ENCODE data around the gene GFI1B.

GRCh38 chr9:133037775-133038515 lies 59.5 kb downstream of the GFI1B start:
- TF ChIP-seq POLR2A (IDR thresholded peaks at IDR 0.05) (no peak), CTCF (IDR thresholded peaks at IDR 0.05) (no peak)
